Kidney tubule cell (primary cell): ENCODE data around the gene MOGAT3.

Experiments
- DNase-seq: peaks from one replicate; pipeline ENCODE4 v3.0.0-alpha.2; 2018; ENCODE audit warnings: low spot score

Gene MOGAT3

GRCh38 chr7:101172005-101172853 is 28.6 kb downstream of the MOGAT3 start:
- DNase-seq: peak; percentile 58

GRCh38 chr7:101171442-101171837 is 29.4 kb downstream of the MOGAT3 start:
- no peak for DNase-seq

GRCh38 chr7:101170617-101171441 is 30.0 kb downstream of the MOGAT3 start:
- no peak for DNase-seq

GRCh38 chr7:101169838-101170551 is 30.8 kb downstream of the MOGAT3 start:
- peak; percentile 63 for DNase-seq

- no peak for DNase-seq
Measured at GRCh38 chr7:101169110-101169837, 31.6 kb downstream of the MOGAT3 start.

- DNase-seq: no peak
Measured at GRCh38 chr7:101168412-101169049, 32.3 kb downstream of the MOGAT3 start.

- DNase-seq: no peak
Measured at GRCh38 chr7:101167645-101168411, 33.0 kb downstream of the MOGAT3 start.

- peak; percentile 25 for DNase-seq
Measured at GRCh38 chr7:101166909-101167644, 33.8 kb downstream of the MOGAT3 start.

- DNase-seq: no peak
Measured at GRCh38 chr7:101166648-101166908, 34.3 kb downstream of the MOGAT3 start.

GRCh38 chr7:101165958-101166647 is 34.7 kb downstream of the MOGAT3 start:
- DNase-seq: no peak

GRCh38 chr7:101165075-101165957 is 35.5 kb downstream of the MOGAT3 start, which contains the start of gene VGF:
Gene VGF (minus strand): TSS chr7:101165569. CDS start chr7:101164843, 726 bp downstream.
- peak; percentile 95 for DNase-seq

GRCh38 chr7:101164071-101164840 is 36.6 kb downstream of the MOGAT3 start:
- DNase-seq: peak; percentile 76

GRCh38 chr7:101163279-101164070 is 37.4 kb downstream of the MOGAT3 start:
- DNase-seq: peak; percentile 67

GRCh38 chr7:101162551-101163278 is 38.1 kb downstream of the MOGAT3 start:
- peak; percentile 68 for DNase-seq

GRCh38 chr7:101161692-101162471 is 39.0 kb downstream of the MOGAT3 start:
- no peak for DNase-seq
